Skeletal muscle satellite cell (primary cell): ENCODE data around the gene OR6K6. TPM values are rescaled to one million over a fixed set of nuclear protein-coding genes. Genes with fewer than 3 reads are reported as not detected.

Source experiments
- small RNA-seq: library from RNA; depleted of rRNA; stranded (forward); fragments of <200 nt; gene quantifications from one replicate; pipeline ENCODE3, GENCODE V24; 2012

OR6K6 gene

Small RNA genes within 50 kb of the gene (small RNA-seq; reads per million reads assigned to genes)
- not detected for gene OR2AQ1P
